ENCODE results near the gene CPEB1. TPM values are rescaled to one million over a fixed set of nuclear protein-coding genes. Genes with fewer than 3 reads are reported as not detected.

Gene CPEB1
- total and polyA plus RNA-seq, 2 of the 13 experiments (the other 11 are each of a cell fraction or from before 2014, with no cell fraction given), result 0.03 to 0.07 TPM

- H3K4me3 ChIP-seq (replicated peaks in 1 of 3; ENCODE audit: insufficient read depth in 1 of 3, low read depth in 2 of 3, low read length in 3 of 3), result no peak overlapping the region
- 0% methylated on average over 3 of the region's 7 CpGs for WGBS (ENCODE audit: low lambda C conversion rate)
- H2AFZ ChIP-seq (ENCODE audit: low read length), result no peak overlapping the region
- DNase-seq (ENCODE audit: low spot score) (no peak), ATAC-seq (no peak), FAIRE-seq (no peak)
- H3K36me3 ChIP-seq (replicated peaks in 1 of 2; ENCODE audit: control insufficient read depth in 1 of 2, insufficient read depth in 2 of 2, low read length in 2 of 2), result no peaks in the 10 kb centered on the region
- intact Hi-C loops (cut with micrococcal nuclease; ENCODE audit: unreplicated experiment) (no loop called here), in situ Hi-C loops (cut with HindIII; ENCODE audit: extremely low pct_ligation_motif_present, low pct_unique_long_range_greater_than_20kb) (no loop called here)
- H3K9ac ChIP-seq (ENCODE audit: insufficient read depth, low read depth, low read length), result no peak overlapping the region
- H3K4me1 ChIP-seq (ENCODE audit: insufficient read depth, low read length), result no peaks in the 10 kb centered on the region
- ChIA-PET POLR2A (no interaction called here), CTCF (ENCODE audit: low intra/inter-chr PET ratio, low total read pairs) (no interaction called here)
- no peak overlapping the region for H3K27ac ChIP-seq (ENCODE audit: extremely low read length, insufficient read depth, low read length)
- H4K20me1 ChIP-seq (ENCODE audit: insufficient read depth, low read length), result no peaks in the 10 kb centered on the region
- BruUV-seq (replicated peaks), result no TSS peak
- H3K79me2 ChIP-seq (ENCODE audit: insufficient read depth, low read length), result no peaks in the 10 kb centered on the region
- no peak overlapping the region for H3K4me2 ChIP-seq (ENCODE audit: low read depth, low read length)
- H3K27me3 ChIP-seq (ENCODE audit: control insufficient read depth in 1 of 2, insufficient read depth in 2 of 2, low read length in 2 of 2), result peaks cover 0 to 20% of the 10 kb centered on the region in 2 experiments; a peak in 3 of 5 replicates
- no peak for TF ChIP-seq ETV5 (CRISPR knock-in tag; IDR thresholded peaks at IDR 0.05; ENCODE audit: borderline replicate concordance)
- TF ChIP-seq JARID2 (CRISPR knock-in tag; IDR thresholded peaks at IDR 0.05; ENCODE audit: insufficient replicate concordance), result no peak
- no peak for TF ChIP-seq KLF13 (CRISPR knock-in tag; IDR thresholded peaks at IDR 0.05)
- no peak for TF ChIP-seq TMF1 (CRISPR knock-in tag; IDR thresholded peaks at IDR 0.05; ENCODE audit: low read depth)
- no peak for TF ChIP-seq ZNF775 (CRISPR knock-in tag; IDR thresholded peaks at IDR 0.05; ENCODE audit: borderline replicate concordance)
- TF ChIP-seq ARHGAP35 (CRISPR knock-in tag; IDR thresholded peaks at IDR 0.05; ENCODE audit: borderline replicate concordance), result no peak
- TF ChIP-seq ZNF512 (CRISPR knock-in tag; IDR thresholded peaks at IDR 0.05), result no peak
- TF ChIP-seq ZNF607 (CRISPR knock-in tag; IDR thresholded peaks at IDR 0.05; ENCODE audit: borderline replicate concordance), result no peak
- no peak for TF ChIP-seq ZNF713 (CRISPR knock-in tag; IDR thresholded peaks at IDR 0.05)
- no peak for TF ChIP-seq MYC (CRISPR knock-in tag; IDR thresholded peaks at IDR 0.05; ENCODE audit: borderline replicate concordance)
- TF ChIP-seq MTERF4 (CRISPR knock-in tag; IDR thresholded peaks at IDR 0.05), result no peak
- no peak for TF ChIP-seq POLR2AphosphoS2 (IDR thresholded peaks at IDR 0.05; ENCODE audit: low read depth, low read length)
- TF ChIP-seq ZNF12 (CRISPR knock-in tag; IDR thresholded peaks at IDR 0.05), result no peak
- TF ChIP-seq ZNF264 (CRISPR knock-in tag; IDR thresholded peaks at IDR 0.05), result no peak
- no peak for TF ChIP-seq LRRFIP1 (CRISPR knock-in tag; conservative IDR thresholded peaks at IDR 0.05)
- TF ChIP-seq RFX3 (CRISPR knock-in tag; IDR thresholded peaks at IDR 0.05), result no peak
- TF ChIP-seq PAF1 (CRISPR knock-in tag; IDR thresholded peaks at IDR 0.05), result no peak
- TF ChIP-seq KLF11 (CRISPR knock-in tag; IDR thresholded peaks at IDR 0.05), result no peak
- no peak for TF ChIP-seq NR1H2 (CRISPR knock-in tag; IDR thresholded peaks at IDR 0.05; ENCODE audit: borderline replicate concordance, low read depth)
- H3K9me3 ChIP-seq (ENCODE audit: low read length), result no peaks in the 10 kb centered on the region
Measured at GRCh38 chr15:82677720-82678323, 30.7 kb upstream of the CPEB1 start.

All from HepG2 (cell line).